NK-92 treated with Interleukin-12 subunit alpha and Interleukin-12 subunit beta, amount 100 ng/mL, for 24 hours (cell line): Measurements from ENCODE around the gene SUCNR1.
"Not testable (repeated sequence)": the region's sequence is repeated elsewhere in the genome, so short reads cannot be mapped to it uniquely, and the experiment has no call there.

Experiments
- DNase-seq: peaks from one replicate; lab custom pipeline; 2025; lab: John Stamatoyannopoulos, UW

The SUCNR1 gene

DNA sequence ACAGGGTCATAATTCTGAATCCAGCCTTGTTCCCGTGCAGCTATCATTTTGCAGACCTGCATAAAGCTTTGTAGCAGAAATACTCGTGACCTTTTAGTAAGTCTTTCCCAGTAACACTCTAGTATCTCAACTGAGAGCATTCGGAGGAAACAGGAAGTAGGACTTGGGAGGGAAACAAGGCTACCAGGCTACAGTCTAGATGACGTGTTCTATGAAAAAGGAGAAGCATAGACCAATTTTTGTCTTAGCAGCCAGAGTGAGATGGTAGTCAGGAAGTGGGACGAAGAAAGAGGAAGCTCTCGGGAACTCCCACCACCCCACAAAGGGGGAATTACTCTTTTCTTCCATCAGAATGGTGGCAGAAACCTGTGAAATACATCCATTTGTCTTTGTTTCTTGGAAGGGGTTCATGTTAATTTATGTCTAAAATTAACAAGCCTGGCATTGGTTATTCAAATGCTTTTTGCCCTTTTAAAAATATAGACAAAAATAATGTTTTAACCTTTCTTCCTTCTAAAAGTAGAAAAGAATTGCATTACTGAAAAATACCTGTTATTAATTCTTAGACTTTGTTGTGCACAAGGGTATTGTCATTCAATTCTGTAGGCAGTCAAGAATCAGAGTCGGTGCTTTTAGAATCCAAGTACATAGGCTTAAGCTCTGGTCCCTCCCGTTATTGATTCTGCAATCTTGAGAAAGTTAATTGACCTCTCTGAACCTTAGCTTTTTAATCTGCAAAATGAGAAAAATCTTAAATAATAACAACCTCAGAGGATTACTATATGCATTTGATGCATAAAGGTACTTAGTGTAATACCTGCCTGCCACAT, 1.6 kb upstream of the SUCNR1 start:
- no peak for DNase-seq

DNA sequence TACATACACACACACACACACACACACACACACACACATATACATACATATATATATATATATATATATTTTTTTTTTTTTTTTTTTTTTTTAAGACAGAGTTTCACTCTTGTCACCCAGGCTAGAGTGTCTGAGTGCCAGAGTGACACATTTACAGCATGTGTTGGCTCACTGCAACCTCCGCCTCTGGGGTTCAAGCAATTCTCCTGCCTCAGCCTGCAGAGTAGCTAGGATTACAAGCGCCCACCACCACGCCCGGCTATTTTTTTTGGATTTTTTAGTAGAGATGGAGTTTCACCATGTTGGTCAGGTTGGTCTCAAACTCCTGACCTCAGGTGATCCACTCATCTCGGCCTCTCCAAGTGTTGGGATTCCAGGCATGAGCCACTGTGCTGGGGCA, 636 bp downstream of the SUCNR1 start:
- DNase-seq = not testable (repeated sequence)

DNA sequence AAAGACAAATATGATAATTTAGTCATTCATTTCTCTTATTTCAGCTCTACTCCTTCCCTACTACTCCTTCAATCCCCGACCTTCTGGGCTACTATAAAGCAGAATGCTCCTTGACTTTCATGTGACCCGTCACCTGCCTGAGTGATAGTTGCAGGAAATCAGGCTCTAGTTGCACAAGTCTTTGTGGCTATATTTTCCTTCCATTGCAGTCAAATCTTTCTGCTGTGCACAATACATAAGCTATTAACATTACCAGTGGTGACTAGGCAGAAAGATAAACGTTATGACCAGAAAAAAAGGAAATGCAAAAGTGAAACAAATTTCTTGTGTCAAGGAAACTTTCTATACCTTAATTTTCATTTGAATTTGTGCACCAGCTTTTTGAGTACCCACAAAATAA, 2.3 kb downstream of the SUCNR1 start:
- DNase-seq = peak; percentile 8

DNA sequence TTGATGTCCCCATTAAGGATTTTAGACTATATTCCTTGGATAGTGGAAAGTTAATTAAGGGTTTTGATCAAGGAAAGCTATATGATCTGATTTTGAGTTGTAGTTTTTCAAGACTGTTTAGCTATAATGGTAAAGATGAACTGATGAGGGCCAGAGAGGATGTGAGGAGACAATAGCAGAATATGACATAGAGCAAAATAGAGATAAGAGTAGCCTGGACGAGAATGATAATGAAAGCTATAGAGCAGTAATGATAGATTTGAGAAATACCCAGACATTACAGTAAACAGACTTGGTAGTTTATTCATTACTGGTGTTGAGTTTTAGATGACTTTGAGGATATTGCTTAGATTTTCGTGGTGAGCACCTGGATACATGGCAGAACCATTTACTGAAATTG, 3.8 kb downstream of the SUCNR1 start:
- DNase-seq = no peak

DNA sequence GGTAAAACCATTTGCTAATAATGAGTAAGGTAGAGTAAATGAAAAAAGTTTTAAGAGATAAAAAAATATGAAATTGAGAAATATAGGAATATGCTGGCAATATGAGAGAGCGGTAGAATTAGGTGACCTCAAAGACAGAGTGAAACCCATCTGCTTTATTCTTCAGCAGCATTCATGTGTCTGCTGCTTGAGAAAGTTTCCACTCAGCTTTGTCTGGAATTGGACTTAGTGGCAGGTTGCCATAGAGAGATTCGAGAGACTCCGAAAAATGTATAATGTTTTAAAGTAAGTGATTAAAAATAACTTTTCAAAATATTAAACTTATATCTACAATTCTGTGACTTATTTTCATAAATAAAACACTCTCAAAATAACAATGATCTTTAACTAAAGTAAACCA, 5.0 kb downstream of the SUCNR1 start:
- no peak for DNase-seq

DNA sequence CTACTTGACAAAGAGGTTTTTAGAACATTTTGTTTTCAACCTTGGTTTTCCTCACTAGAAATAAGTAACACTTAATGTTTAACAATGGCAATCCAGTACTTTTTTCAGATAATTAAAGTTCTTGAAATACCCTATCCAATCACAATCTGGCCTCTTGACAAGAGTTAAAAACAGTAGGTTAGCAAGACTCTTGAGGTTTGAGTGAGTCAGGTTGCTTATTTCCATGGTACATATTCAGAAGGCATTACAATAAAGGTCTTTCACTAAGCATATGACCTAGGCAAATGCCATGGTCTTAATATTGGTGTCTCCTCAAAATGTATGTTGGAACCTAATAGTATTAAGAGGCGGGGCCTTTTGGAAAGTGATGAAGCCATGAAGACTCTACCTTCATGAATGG, 5.6 kb downstream of the SUCNR1 start:
- no peak for DNase-seq

DNA sequence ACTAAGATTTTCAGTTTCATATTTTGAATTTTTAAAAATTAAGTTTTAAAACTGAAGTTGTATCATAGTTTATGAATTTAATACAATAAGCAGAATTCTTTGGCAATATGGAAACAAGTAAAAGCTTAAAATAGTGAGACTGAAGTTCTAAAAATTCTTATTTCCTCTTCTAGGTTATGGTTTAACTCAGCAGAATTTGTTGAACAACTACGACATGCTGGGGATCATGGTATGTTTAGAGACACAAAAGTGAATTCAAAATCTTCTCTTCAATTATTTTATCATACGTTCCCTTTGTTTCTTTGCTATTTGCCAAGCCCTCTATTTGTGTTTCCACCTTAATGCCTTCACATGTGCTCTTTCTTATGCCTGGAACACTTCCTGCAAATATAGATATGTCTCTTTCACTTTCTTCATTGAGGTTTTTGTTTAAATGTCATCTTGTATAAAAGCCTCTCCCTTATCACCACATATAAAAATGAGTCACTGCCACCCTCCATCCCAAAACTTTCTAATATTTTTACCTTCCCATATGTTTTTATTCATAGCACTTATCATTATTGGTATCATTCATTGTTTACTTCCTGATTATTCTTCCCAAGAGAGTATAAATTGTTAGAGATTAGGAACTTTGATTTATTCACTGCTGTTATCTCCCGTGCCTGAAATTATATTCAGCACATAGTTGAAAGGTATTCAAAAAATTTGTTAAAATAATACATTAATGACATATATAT, 6.4 kb downstream of the SUCNR1 start:
- DNase-seq = no peak

DNA sequence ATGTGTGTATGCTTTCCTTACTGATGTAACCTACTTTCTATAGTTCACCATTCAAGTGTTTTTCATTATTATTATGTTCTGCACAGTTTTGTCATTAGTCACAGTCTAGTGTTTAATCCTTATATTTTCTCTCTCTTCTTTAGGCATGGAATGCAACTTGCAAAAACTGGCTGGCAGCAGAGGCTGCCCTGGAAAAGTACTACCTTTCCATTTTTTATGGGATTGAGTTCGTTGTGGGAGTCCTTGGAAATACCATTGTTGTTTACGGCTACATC, 6.9 kb downstream of the SUCNR1 start:
- no peak for DNase-seq

DNA sequence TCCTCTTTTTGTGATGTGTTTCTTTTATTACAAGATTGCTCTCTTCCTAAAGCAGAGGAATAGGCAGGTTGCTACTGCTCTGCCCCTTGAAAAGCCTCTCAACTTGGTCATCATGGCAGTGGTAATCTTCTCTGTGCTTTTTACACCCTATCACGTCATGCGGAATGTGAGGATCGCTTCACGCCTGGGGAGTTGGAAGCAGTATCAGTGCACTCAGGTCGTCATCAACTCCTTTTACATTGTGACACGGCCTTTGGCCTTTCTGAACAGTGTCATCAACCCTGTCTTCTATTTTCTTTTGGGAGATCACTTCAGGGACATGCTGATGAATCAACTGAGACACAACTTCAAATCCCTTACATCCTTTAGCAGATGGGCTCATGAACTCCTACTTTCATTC, 7.7 kb downstream of the SUCNR1 start:
- DNase-seq = no peak

DNA sequence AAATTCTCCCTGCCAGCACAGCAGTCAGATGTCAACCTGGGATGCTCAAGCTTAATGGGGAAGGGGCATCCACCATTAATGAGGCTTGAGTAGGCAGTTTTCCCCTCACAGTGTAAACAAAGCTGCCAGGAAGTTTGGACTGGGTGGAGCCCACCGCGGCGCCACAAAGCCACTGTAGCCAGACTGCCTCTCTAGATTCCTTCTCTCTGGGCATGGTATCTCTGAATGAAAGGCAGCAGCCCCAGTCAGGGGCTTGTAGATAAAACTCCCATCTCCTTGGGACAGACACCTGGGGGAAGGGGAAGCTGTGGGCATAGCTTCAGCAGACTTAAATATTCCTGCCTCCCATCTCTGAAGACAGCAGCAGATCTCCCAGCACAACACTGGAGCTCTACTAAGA, 12.0 kb downstream of the SUCNR1 start:
- not testable (repeated sequence) for DNase-seq

DNA sequence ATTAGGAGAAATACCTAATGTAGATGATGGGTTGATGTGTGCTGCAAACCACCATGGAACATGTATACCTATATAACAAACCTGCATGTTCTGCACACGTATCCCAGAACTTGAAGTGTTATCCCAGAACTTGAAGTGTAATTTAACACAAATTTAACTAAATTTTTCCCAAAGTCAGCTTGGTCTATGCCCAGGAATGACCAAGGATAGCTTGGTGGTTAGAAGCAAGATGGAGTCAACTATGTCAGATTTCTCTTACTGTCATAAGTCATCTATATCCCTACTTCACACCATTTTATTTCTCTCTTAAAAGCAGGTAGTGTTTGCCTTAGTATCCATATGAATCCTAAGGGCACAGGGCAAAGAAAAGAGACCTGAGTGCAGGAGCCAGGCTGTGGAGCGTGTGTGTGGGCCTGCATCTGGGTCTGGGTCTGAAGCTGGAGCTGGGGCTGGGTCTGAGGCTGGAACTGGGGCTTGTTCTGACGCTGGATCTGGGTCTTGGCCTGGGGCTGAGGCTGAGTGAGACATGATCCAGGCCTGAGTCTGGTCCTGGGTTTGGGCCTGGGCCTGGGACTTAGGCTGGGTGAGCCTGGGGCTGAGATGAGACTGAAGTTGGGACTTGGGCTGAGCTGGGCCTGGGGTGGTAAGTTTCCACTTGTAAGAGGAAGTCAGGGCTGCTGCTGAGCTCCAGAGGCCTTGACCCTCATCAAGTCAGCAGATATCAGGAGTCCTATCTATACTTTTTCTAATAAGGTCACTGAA, 14.2 kb downstream of the SUCNR1 start:
- not testable (repeated sequence) for DNase-seq

DNA sequence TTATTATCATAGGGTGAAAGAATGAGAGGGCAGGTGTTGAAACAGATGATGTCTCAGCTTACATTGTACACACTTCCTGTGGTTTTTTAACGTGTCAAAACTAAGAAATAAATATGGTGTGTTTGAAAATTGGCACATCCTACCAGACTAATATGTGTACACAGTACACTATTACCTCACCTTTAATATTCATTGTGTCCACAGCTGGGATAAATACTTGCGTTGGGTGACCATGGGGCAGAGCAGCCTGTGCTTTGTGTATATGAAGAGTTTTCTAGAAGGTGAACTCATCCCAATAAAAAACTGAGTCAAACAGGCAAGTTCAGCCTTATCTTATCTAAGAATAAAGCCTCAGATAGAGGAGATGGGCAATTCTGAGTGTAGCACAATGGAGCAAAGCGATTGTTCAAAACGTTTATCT, 17.3 kb downstream of the SUCNR1 start:
- DNase-seq = no peak

DNA sequence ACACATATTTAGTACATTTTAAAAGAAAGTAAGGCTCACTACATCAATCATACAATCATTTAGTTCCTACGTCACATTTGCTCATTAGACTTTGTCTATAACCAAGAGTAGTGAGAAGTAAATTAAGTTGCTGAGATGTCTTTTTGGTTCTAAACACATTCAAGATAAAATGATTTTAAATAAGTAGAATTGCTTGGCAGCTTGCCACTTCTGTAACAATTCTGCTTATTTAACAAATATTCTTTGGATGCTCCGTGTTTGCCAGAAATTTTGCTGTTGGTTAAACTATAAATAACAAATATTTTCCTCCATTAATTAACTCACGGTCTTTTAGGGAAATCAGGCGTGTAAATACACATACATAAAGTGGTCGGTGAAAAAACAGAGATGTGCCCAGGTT, 18.3 kb downstream of the SUCNR1 start:
- DNase-seq = no peak

DNA sequence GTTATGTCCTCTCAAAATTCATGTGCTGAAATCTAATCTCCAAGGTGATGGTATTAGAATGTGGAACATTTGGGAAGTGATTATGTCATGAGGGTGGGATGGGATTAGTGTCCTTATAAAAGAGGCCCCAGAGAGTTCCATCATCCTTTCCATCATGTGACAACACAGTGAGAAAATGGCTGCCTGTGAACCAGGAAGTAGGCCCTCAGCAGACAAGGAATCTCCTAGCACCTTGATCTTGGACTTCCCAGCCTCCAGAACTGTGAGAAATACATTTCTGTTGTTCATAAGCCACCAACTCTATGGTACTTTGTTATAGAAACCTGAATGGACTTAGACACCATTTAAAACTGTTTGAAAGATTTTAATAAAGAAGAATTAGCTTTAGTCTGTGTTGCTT, 20.8 kb downstream of the SUCNR1 start:
- no peak for DNase-seq

DNA sequence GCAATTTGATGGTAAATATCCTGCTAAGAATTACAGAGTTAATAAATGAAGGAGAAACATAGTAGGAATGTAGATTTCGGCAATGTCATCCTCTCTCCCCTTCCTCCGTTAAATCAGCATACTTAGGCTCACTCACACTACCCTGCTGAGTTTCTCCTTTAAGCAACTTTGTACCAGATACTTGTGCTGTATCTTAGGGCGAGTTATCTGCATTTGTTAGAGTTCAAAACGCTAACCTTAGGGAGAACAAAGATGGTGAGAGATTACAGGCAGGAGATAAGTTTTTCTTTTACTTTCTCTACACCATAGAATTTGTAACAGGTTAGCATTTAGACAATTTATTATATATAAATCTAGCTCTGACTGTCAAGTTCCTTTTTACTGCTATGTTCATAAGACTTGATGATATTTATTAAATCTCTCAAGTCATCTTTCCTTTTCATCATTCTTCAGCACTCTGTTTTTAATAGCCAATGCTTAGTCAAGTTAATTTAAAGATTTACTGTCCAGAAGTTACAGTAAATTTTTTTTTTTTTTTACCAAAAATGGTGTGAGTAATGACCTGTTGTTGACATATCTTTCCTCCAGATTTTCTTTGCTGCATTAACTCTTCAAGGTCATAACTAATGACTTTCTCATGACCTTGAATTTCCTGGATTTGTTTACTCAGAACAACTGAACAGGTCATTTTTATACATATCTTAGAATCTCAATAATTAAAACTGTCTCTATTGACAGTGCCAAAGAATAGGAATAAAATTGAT, 22.2 kb downstream of the SUCNR1 start:
- DNase-seq = no peak

DNA sequence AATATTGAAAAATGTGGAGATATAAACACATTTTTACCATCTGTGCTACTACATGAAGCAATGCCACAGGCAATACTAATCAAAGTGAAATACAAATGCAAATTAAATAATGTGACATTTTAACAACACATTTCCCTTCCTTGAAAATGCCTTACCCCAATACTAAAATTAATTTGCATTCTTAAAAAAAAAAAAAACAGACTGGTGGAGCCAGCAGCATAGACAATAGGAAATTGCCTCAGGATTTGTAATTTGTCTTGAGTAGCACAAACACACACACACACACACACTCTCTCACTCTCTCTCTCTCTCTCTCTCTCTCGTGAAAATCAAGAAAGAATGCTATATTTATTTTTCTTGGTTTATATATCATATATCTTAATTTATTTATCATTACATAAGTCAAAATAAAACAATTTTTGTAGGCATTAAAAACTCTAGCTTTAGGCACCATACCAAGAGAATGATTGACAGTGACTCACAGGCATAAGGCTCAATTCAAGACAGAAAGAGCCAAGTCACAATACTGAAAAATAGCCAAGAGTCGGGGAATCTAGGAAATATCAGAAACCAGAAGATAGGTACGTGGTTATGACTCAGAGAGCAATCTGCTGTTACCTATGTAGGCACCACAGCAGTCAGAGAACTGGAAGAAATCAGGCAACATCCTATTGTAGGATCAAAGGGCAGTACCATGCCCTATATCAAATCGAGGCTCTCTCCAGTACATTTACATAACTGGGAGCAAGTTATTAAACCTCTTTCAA, 23.0 kb downstream of the SUCNR1 start:
- DNase-seq = no peak

DNA sequence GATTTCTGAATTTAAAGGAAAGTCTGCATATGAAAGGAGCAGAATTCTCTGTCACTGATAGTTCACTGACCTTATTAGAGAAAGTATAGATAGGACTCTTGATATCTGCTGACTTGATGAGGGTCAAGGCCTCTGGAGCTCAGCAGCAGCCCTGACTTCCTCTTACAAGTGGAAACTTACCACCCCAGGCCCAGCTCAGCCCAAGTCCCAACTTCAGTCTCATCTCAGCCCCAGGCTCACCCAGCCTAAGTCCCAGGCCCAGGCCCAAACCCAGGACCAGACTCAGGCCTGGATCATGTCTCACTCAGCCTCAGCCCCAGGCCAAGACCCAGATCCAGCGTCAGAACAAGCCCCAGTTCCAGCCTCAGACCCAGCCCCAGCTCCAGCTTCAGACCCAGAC, 24.7 kb downstream of the SUCNR1 start:
- DNase-seq = not testable (repeated sequence)

DNA sequence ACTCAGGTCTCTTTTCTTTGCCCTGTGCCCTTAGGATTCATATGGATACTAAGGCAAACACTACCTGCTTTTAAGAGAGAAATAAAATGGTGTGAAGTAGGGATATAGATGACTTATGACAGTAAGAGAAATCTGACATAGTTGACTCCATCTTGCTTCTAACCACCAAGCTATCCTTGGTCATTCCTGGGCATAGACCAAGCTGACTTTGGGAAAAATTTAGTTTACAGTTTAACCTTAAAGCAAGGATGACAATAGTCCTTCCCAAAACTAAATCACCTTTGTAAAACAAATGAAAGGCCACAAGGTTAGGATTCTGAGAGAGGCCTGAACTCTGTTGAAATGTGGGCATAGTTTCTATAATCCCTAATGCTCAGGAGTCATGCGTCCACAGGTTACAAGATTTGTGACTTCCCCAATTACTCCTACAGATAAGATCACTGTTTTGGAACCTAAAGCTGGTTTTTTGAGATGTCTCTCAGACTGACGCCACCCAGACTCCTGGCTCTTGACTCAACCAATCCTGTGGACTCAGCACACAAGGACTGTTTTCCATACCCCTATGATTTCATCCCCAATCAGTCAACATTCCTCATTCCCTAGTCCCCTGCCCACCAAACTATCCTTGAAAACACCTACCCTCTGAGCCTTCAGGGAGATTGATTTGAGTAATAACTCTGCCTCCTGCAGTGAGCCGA, 25.3 kb downstream of the SUCNR1 start:
- not testable (repeated sequence) for DNase-seq

DNA sequence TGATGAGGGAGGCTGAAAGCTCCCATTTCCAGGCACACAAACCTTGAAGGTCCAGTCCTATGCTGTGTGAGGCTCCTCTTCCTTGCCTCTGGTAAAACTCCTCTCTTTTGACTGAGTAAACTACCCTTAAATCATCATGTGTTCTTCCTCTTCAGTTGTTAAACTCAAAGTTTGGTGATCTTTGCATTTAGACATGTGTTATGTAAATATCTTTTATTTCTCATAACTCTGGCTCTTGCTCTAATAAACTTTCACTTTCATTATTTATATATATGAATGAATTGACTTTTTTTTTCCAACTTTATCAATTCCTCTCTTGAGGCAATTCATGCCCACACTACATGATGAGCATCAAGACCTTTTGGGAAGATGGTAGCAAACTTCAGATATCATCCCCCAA, 26.6 kb downstream of the SUCNR1 start:
- no peak for DNase-seq

DNA sequence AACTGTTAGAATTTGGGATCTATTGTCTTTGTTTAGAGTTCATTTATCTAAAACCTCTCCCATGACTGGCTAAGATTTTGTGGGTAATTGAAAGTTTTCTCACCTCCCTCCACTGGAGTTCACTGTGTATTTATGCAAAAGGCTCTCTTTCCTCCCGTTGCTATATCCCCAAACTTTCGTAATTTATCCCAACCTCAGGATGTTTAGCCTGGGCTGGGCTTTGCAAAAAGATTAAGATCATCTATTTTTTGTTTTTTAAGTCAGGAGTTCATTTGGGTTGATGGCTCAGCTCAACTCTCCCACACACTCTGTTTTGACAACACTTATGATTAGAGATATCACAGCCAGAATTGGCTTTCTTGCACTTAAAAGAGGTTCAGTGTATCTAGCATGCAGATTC, 27.0 kb downstream of the SUCNR1 start:
- no peak for DNase-seq
